ENCODE results near the gene KLF15.

GRCh38 chr3:126369490-126369889 is 12.3 kb upstream of the KLF15 start:
- TF ChIP-seq POLR2A (IDR thresholded peaks at IDR 0.05; ENCODE audit: low read depth, low read length), result no peak
- no peak for TF ChIP-seq POLR2AphosphoS5 (IDR thresholded peaks at IDR 0.05; ENCODE audit: low read depth, low read length)
- no peak for TF ChIP-seq SPI1 (IDR thresholded peaks at IDR 0.05; ENCODE audit: low read depth, low read length)
- TF ChIP-seq POU2F2 (IDR thresholded peaks at IDR 0.05; ENCODE audit: low read depth, low read length), result no peak
